ENCODE measurements around the gene KRTAP4-16.

DNA sequence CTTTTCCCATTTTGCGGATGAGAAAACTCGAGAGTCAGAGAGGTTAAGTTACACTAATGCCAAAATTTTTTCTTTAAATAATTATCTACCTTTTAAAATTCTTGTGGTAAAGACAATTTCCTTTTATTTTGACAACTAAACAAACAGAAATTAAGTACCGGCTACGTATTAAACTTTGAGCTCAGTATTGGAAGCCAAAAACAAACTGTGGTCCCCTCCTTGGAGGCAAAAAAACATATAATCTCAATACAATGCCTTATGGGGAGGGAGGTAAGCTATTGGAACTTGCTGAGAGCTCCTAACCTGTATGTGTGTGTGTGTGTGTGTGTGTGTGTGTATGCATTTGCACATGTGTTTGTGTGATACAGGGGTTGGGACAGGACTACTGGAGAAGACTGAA lies 38.6 kb downstream of the KRTAP4-16 start:
- TF ChIP-seq, protein P1, sequence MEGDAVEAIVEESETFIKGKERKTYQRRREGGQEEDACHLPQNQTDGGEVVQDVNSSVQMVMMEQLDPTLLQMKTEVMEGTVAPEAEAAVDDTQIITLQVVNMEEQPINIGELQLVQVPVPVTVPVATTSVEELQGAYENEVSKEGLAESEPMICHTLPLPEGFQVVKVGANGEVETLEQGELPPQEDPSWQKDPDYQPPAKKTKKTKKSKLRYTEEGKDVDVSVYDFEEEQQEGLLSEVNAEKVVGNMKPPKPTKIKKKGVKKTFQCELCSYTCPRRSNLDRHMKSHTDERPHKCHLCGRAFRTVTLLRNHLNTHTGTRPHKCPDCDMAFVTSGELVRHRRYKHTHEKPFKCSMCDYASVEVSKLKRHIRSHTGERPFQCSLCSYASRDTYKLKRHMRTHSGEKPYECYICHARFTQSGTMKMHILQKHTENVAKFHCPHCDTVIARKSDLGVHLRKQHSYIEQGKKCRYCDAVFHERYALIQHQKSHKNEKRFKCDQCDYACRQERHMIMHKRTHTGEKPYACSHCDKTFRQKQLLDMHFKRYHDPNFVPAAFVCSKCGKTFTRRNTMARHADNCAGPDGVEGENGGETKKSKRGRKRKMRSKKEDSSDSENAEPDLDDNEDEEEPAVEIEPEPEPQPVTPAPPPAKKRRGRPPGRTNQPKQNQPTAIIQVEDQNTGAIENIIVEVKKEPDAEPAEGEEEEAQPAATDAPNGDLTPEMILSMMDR (IDR thresholded peaks at IDR 0.05): no peak
- no peak for TF ChIP-seq EZH2 (IDR thresholded peaks at IDR 0.05)
- TF ChIP-seq EZH2phosphoT487 (IDR thresholded peaks at IDR 0.05): no peak
